HG03139 (cell line): ENCODE results near the gene MYO1F.
"Not testable (repeated sequence)": the region's sequence is repeated elsewhere in the genome, so short reads cannot be mapped to it uniquely, and the experiment has no call there.

Source experiments
- ATAC-seq: cut with Tn5 transposase; IDR thresholded peaks from one replicate; pipeline ENCODE4 v1.9.1; 2021; ENCODE audit not compliant: unreplicated experiment

Gene MYO1F

GRCh38 chr19:8519388-8519787 lies 57.9 kb downstream of the MYO1F start:
- ATAC-seq: no peak

GRCh38 chr19:8518536-8518935 lies 58.7 kb downstream of the MYO1F start:
- no peak for ATAC-seq

DNA sequence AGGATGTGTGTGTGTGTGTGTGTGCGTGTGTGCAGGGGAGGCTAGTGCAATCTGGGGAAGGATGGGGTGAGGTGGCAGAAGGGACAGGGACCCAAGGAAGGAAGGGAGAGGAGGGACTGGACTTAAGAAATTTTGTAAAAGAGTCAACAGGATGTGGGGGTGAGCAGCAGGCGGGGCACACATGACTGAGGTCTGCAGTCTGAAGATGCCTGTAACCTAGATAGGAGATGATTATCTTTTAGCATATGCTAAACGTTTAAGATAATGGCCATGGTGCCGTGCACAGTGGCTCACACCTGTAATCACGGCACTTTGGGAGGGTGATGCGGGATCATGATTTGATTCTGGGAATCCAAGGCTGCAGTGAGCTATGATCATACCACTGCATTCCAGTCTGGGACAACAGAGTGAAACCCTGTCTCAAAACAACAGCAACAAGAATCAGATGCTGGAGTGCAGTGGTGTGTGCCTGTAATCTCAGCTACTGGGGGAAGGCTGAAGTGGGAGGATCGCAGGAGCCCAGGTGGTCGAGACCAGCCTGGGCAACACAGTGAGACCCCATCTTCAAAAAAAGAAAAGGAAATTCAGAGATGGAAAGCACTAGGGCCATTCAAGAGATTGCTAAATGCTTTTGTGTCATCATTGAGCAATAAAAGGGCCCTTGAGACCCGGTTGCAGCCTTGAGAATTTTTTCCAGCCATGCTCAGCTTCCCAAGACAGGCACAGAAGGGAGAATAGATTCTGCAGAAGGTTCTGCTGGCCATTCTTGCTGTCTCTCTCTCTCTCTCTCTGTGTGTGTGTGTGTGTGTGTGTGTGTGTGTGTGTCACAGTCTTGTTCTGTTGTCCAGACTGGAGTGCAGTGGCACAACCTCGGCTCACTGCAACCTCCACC lies 59.4 kb downstream of the MYO1F start:
- ATAC-seq: no peak

- ATAC-seq: no peak
Measured at GRCh38 chr19:8515317-8515716, 61.9 kb downstream of the MYO1F start.

GRCh38 chr19:8514505-8515009 lies 62.7 kb downstream of the MYO1F start:
- ATAC-seq: not testable (repeated sequence)

DNA sequence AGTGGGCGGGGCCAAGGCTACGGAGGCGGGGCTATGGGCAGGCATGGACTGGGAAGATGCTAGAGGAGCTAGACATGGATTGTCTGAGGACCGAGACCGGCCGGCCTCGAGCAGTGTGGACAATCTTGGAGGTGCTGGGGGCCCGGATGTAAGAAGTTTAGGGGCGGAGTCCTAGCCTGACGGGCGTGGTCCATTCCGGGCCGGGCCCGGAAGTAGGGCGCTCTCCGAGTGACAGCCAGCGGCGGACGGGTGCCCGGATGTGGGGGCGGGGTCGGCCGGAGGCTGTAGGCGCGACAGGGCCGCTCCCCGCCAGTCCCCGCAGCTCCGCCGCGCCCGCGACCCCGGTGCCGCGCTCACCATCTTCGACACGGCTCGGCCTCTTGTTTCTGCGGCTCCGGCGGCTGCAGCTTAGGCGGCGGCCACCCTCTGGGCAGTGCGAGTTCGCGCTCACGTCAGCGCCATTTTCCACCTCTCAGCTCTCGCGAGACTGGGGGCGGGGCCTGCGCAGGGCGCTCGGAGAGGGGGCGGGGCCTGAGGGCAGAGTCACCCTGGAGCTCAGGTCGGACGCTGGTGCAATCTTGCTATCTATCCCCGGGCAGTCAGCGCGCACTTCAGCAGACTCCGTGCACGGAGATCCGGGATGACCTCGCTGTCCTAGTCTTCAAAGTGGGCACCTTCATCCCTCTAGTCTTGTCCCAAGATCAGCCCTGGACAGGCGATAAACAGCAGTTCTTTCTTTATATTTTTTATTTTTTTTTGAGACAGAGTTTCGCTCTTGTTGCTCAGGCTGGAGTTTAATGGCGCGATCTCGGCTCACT lies 63.3 kb downstream of the MYO1F start, which contains the start of gene ZNF414:
Gene ZNF414 (minus strand): TSS at position 481 of the 818 bp plus-strand sequence. CDS start 121 bp downstream, at position 360.
- ATAC-seq: peak; percentile 79

DNA sequence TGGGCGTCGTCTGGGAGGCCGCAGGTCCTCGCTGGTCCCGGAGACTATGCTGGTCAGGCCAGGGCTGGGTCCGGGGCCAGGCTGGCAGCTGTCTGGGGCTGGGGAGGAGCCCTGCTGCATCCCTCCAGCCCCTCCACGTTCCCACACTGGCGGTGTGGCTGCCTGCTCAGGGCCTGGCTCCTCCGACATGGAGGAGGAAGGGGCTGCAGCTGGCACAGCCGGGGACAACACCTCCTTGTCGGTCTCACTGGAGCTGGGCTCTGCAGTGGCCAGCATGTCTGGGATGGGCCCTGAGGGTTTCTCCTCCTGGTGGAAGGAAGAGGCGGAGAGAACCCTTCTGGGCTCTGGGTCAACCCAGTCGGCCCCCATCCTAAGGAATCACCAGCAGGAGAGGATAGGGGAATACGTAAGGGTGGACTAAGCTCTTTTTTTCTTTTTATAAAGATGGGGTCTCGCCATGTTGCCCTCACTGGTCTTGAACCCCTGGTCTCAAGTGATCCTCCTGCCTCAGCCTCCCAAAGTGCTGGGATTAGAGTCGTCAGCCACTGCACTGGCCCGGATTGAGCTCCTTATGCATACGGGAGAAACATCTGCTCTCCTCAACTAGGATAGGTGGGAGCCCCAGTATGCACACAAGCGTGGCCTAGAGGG lies 64.1 kb downstream of the MYO1F start:
- no peak for ATAC-seq

- ATAC-seq: no peak
Measured at GRCh38 chr19:8512115-8512967, 64.9 kb downstream of the MYO1F start.

DNA sequence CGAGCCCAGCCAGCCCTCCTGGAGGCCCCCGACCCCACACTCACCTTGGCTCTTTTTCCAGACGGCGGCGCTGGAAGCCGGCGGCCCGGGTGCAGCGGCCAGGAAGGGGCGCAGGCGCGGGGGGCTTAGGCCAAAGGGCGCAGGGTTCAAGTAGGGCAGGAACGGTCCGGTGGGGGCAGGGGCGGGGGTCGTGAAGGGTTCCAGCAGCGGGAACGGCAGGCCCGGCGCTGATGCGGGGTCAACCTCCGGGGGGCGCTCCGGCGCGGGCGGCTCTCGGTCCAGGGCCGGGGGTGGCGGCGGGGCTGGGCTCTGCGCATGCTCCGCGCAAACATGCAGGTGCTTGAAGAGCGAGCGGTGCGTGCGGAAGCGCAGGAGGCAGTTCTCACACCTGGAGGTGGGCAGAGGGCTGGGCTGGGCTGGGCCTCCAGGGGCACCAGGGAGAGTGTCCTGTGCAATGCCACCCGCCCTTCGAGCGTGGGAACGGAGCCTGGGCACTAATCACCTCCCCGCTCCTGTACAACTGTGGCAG lies 65.6 kb downstream of the MYO1F start:
- ATAC-seq: no peak

- ATAC-seq: no peak
Measured at GRCh38 chr19:8510589-8511115, 66.6 kb downstream of the MYO1F start.

- ATAC-seq: no peak
Measured at GRCh38 chr19:8506402-8506957, 70.8 kb downstream of the MYO1F start.

- peak; percentile 40 for ATAC-seq
Measured at GRCh38 chr19:8505680-8506401, 71.4 kb downstream of the MYO1F start.

- ATAC-seq: no peak
Measured at GRCh38 chr19:8504919-8505318, 72.3 kb downstream of the MYO1F start.

- no peak for ATAC-seq
Measured at GRCh38 chr19:8504171-8504570, 73.1 kb downstream of the MYO1F start.

GRCh38 chr19:8503510-8503909 lies 73.7 kb downstream of the MYO1F start:
- no peak for ATAC-seq

- no peak for ATAC-seq
Measured at GRCh38 chr19:8501981-8502380, 75.3 kb downstream of the MYO1F start.

DNA sequence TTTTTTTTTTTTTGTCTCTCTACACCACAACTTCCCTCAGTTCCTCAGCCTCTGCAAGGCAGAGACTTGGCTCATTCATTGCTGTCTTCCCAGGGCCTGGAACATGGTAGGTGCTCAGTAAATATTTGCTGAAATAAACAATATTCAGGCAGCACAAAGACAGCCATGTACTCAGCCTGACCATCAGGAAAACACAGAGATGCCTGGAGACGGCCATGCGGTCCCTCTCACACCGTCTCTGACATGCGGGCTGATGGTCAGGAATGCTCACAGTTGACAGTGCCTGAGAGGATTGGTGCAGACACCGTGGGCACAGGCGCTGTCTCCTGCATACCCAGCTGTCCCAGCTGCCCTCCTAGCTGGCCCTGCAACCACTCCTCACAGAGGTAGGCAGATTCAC lies 75.7 kb downstream of the MYO1F start:
- no peak for ATAC-seq

- no peak for ATAC-seq
Measured at GRCh38 chr19:8500158-8500557, 77.1 kb downstream of the MYO1F start.
